IPS-18a (cell line): ENCODE data around the gene KCNAB1.
A peak's percentile ranks its signal among the peaks of the same experiment; 100 is the strongest.
"Not testable (repeated sequence)": the region's sequence is repeated elsewhere in the genome, so short reads cannot be mapped to it uniquely, and the experiment has no call there.

Source experiments
- H3K27ac ChIP-seq: one replicate; pipeline ENCODE4 v1.5.1; 2013; ENCODE audit warnings: low read length
- H3K27me3 ChIP-seq: one replicate; pipeline ENCODE4 v1.6.1; 2013; ENCODE audit warnings: mild to moderate bottlenecking, low read length; ENCODE audit not compliant: control insufficient read depth, insufficient read depth
- H3K36me3 ChIP-seq: one replicate; pipeline ENCODE4 v1.6.1; 2013; ENCODE audit warnings: low read depth, low read length; ENCODE audit not compliant: control insufficient read depth
- H3K4me1 ChIP-seq: one replicate; pipeline ENCODE4 v1.6.1; 2013; ENCODE audit warnings: low read depth, low read length; ENCODE audit not compliant: control insufficient read depth
- H3K4me3 ChIP-seq: one replicate; pipeline ENCODE4 v1.5.1; 2013; ENCODE audit warnings: low read length
- H3K9ac ChIP-seq: one replicate; pipeline ENCODE4 v1.6.1; 2013; ENCODE audit warnings: mild to moderate bottlenecking, low read length, moderate library complexity
- H3K9me3 ChIP-seq: one replicate; pipeline ENCODE4 v1.6.1; 2013; ENCODE audit warnings: low read depth, low read length; ENCODE audit not compliant: control insufficient read depth

The KCNAB1 gene

GRCh38 chr3:156120528-156121251 is at the start of gene KCNAB1:
Gene KCNAB1 (plus strand): TSS chr3:156120578.
- no peak within 1 kb of the TSS for H3K4me3 ChIP-seq
- no peak within 1 kb of the TSS for H3K27ac ChIP-seq
- no peak within 1 kb of the TSS for H3K9ac ChIP-seq

GRCh38 chr3:156071031-156071430 is 49.3 kb upstream of the KCNAB1 start:
- no peak overlapping the region for H3K4me3 ChIP-seq
- H3K27me3 ChIP-seq, result no peaks in the 10 kb centered on the region
- no peaks in the 10 kb centered on the region for H3K4me1 ChIP-seq
- no peaks in the 10 kb centered on the region for H3K36me3 ChIP-seq
- no peak overlapping the region for H3K9ac ChIP-seq
- H3K9me3 ChIP-seq, result no peaks in the 10 kb centered on the region
- H3K27ac ChIP-seq, result no peak overlapping the region

More at GRCh38 chr3:156120528-156121251, at the start of gene KCNAB1:
- no peaks in the 10 kb centered on the region for H3K4me1 ChIP-seq
- H3K36me3 ChIP-seq, result no peaks in the 10 kb centered on the region
- H3K27me3 ChIP-seq, result no peaks in the 10 kb centered on the region
- no peaks in the 10 kb centered on the region for H3K9me3 ChIP-seq

GRCh38 chr3:156072950-156073657 is 47.3 kb upstream of the KCNAB1 start:
- not testable (repeated sequence) for H3K36me3 ChIP-seq, H3K4me3 ChIP-seq, H3K4me1 ChIP-seq, H3K27ac ChIP-seq, H3K9ac ChIP-seq, H3K9me3 ChIP-seq, H3K27me3 ChIP-seq

GRCh38 chr3:156090126-156090525 is 30.3 kb upstream of the KCNAB1 start:
- Histone ChIP-seq H3K9ac (no peak overlapping the region), H3K4me3 (no peak overlapping the region), H3K27me3 (no peaks in the 10 kb centered on the region), H3K27ac (no peak overlapping the region), H3K4me1 (peaks cover 7% of the 10 kb centered on the region), H3K9me3 (no peaks in the 10 kb centered on the region), H3K36me3 (no peaks in the 10 kb centered on the region)

GRCh38 chr3:156093964-156094363 is 26.4 kb upstream of the KCNAB1 start:
- Histone ChIP-seq H3K4me3 (peak overlapping the region; percentile 6), H3K9ac (no peak overlapping the region), H3K27ac (no peak overlapping the region), H3K36me3 (no peaks in the 10 kb centered on the region), H3K4me1 (peaks cover 7% of the 10 kb centered on the region), H3K27me3 (no peaks in the 10 kb centered on the region), H3K9me3 (no peaks in the 10 kb centered on the region)

- H3K27me3 ChIP-seq, result no peaks in the 10 kb centered on the region
- H3K9ac ChIP-seq, result no peak overlapping the region
- no peaks in the 10 kb centered on the region for H3K36me3 ChIP-seq
- no peaks in the 10 kb centered on the region for H3K9me3 ChIP-seq
- H3K4me1 ChIP-seq, result peaks cover 7% of the 10 kb centered on the region
- H3K27ac ChIP-seq, result no peak overlapping the region
- H3K4me3 ChIP-seq, result peak overlapping the region; percentile 6
Observed at GRCh38 chr3:156094391-156094790, 26.0 kb upstream of the KCNAB1 start.

GRCh38 chr3:156095652-156096051 is 24.7 kb upstream of the KCNAB1 start:
- H3K27me3 ChIP-seq, H3K27ac ChIP-seq, H3K4me3 ChIP-seq, H3K9me3 ChIP-seq, H3K9ac ChIP-seq, H3K36me3 ChIP-seq, H3K4me1 ChIP-seq: not testable (repeated sequence)

GRCh38 chr3:156098437-156099035 is 21.8 kb upstream of the KCNAB1 start:
- no peak overlapping the region for H3K9ac ChIP-seq
- H3K9me3 ChIP-seq, result no peaks in the 10 kb centered on the region
- H3K36me3 ChIP-seq, result no peaks in the 10 kb centered on the region
- H3K4me3 ChIP-seq, result no peak overlapping the region
- H3K27me3 ChIP-seq, result no peaks in the 10 kb centered on the region
- no peak overlapping the region for H3K27ac ChIP-seq
- peaks cover 7% of the 10 kb centered on the region for H3K4me1 ChIP-seq

- H3K9ac ChIP-seq, H3K4me3 ChIP-seq, H3K9me3 ChIP-seq, H3K27ac ChIP-seq, H3K36me3 ChIP-seq, H3K4me1 ChIP-seq, H3K27me3 ChIP-seq: not testable (repeated sequence)
Observed at GRCh38 chr3:156099348-156099747, 21.0 kb upstream of the KCNAB1 start.

- not testable (repeated sequence) for H3K36me3 ChIP-seq, H3K4me3 ChIP-seq, H3K27ac ChIP-seq, H3K4me1 ChIP-seq, H3K9ac ChIP-seq, H3K27me3 ChIP-seq, H3K9me3 ChIP-seq
Observed at GRCh38 chr3:156099984-156100383, 20.4 kb upstream of the KCNAB1 start.

GRCh38 chr3:156102267-156102931 is 18.0 kb upstream of the KCNAB1 start:
- no peaks in the 10 kb centered on the region for H3K27me3 ChIP-seq
- H3K9ac ChIP-seq, result no peak overlapping the region
- H3K4me1 ChIP-seq, result no peaks in the 10 kb centered on the region
- no peak overlapping the region for H3K27ac ChIP-seq
- H3K9me3 ChIP-seq, result no peaks in the 10 kb centered on the region
- no peaks in the 10 kb centered on the region for H3K36me3 ChIP-seq
- no peak overlapping the region for H3K4me3 ChIP-seq
